Liver (tissue), 9 donors: ENCODE data around the gene FLVCR2. TPM values are rescaled to one million over a fixed set of nuclear protein-coding genes. Genes with fewer than 3 reads are reported as not detected.
"Not testable (repeated sequence)": the region's sequence is repeated elsewhere in the genome, so short reads cannot be mapped to it uniquely, and the experiment has no call there.

Experiments
- DNase-seq: peaks from one replicate; pipeline ENCODE4 v3.0.0-alpha.2; 2017; ENCODE audit warnings: low spot score
- H3K27ac ChIP-seq, 2 donors: one replicate each; pipeline ENCODE4 v1.7.0; 2013; ENCODE audit warnings: inconsistent platforms in 2 of 2, low read length in 2 of 2, control low read depth in 1 of 2, low read depth in 1 of 2, mild to moderate bottlenecking in 1 of 2
- H3K27me3 ChIP-seq, 4 donors: one replicate each; pipeline versions ENCODE4 v1.6.1 to v1.7.0; 2013; ENCODE audit warnings: low read length in 3 of 4, inconsistent platforms in 1 of 4, mild to moderate bottlenecking in 1 of 4, moderate library complexity in 1 of 4; ENCODE audit not compliant: control insufficient read depth in 4 of 4, insufficient read depth in 4 of 4
- H3K36me3 ChIP-seq, 4 donors: one replicate each; pipeline versions ENCODE4 v1.6.1 to v1.7.0; 2013; ENCODE audit warnings: low read length in 3 of 4, mild to moderate bottlenecking in 3 of 4, low read depth in 1 of 4, moderate library complexity in 1 of 4; ENCODE audit not compliant: control insufficient read depth in 4 of 4, insufficient read depth in 3 of 4
- H3K4me1 ChIP-seq, 4 donors: one replicate each; pipeline versions ENCODE4 v1.6.1 to v1.7.0; 2013; ENCODE audit warnings: low read length in 3 of 4, mild to moderate bottlenecking in 3 of 4, moderate library complexity in 1 of 4; ENCODE audit not compliant: control insufficient read depth in 4 of 4, insufficient read depth in 4 of 4
- H3K4me3 ChIP-seq, 3 donors: one replicate each; pipeline versions ENCODE4 v1.6.1 to v1.7.0; 2013; ENCODE audit warnings: low read length in 3 of 3, control low read depth in 1 of 3, low read depth in 1 of 3, mild to moderate bottlenecking in 1 of 3
- H3K9ac ChIP-seq, 2 donors: one replicate each; pipeline ENCODE4 v1.7.0; 2013; ENCODE audit warnings: low read length in 2 of 2, mild to moderate bottlenecking in 2 of 2, moderate library complexity in 2 of 2, control low read depth in 1 of 2, low read depth in 1 of 2
- H3K9me3 ChIP-seq, 4 donors: one replicate each; pipeline versions ENCODE4 v1.6.1 to v1.7.0; 2013; ENCODE audit warnings: low read length in 3 of 4; ENCODE audit not compliant: control insufficient read depth in 4 of 4
- CTCF ChIP-seq: fragments of 150-350 bp; IDR thresholded peaks from 2 replicates; pipeline ENCODE4 v1.5.1; 2017; ENCODE audit warnings: improper control_type of control experiment, low read depth, low read length; ENCODE audit not compliant: missing input control
- FOXA1 ChIP-seq: IDR thresholded peaks from 2 replicates; pipeline ENCODE4 v1.6.1; 2016; ENCODE audit warnings: antibody characterized with exemption
- FOXA2 ChIP-seq: IDR thresholded peaks from 2 replicates; pipeline ENCODE4 v1.6.1; 2016; ENCODE audit warnings: antibody characterized with exemption
- HNF4A ChIP-seq, 2 donors: conservative IDR thresholded peaks; 2 replicates each; pipeline ENCODE4 v1.6.1; 2016; ENCODE audit warnings: antibody characterized with exemption in 2 of 2, mild to moderate bottlenecking in 2 of 2
- JUND ChIP-seq, 2 donors: IDR thresholded peaks; 2 replicates each; pipeline ENCODE4 v1.6.1; 2016; ENCODE audit warnings: antibody characterized with exemption in 2 of 2
- NR2F2 ChIP-seq: IDR thresholded peaks from 2 replicates; pipeline ENCODE4 v1.6.1; 2016; ENCODE audit warnings: antibody characterized with exemption
- RAD21 ChIP-seq, 2 donors: IDR thresholded peaks; 2 replicates each; pipeline ENCODE4 v1.6.1; 2016; ENCODE audit warnings: antibody characterized with exemption in 2 of 2, mild to moderate bottlenecking in 2 of 2
- RXRA ChIP-seq, 2 donors: IDR thresholded peaks; 2 replicates each; pipeline ENCODE4 v1.6.1; 2017 to 2018; ENCODE audit warnings: antibody characterized with exemption in 2 of 2, mild to moderate bottlenecking in 1 of 2
- TAF1 ChIP-seq: conservative IDR thresholded peaks from 2 replicates; pipeline ENCODE4 v1.6.1; 2016; ENCODE audit warnings: antibody characterized with exemption, mild to moderate bottlenecking
- YY1 ChIP-seq: IDR thresholded peaks from 2 replicates; pipeline ENCODE4 v1.6.1; 2016; ENCODE audit warnings: antibody characterized with exemption, mild to moderate bottlenecking
- ZBTB33 ChIP-seq: IDR thresholded peaks from 2 replicates; pipeline ENCODE4 v1.6.1; 2016; ENCODE audit warnings: antibody characterized with exemption
- WGBS: extraction: QIAGEN DNeasy Blood & Tissue Kit; methylation state at CpG from one replicate; pipeline ENCODE4 v1.1.7; 2013; 5-methylcytosine and 5-hydroxymethylcytosine counted together
- polyA plus RNA-seq, 2 donors: library from polyadenylated mRNA; stranded (reverse) in 1 of 2; unstranded in 1 of 2; fragments of 200-250 nt in 1 of 2; fragments of >200 nt in 1 of 2; fragmentation: Nextera tagmentation in 1 of 2; extraction: Ambion mirVana in 1 of 2; gene quantifications; one replicate each; pipeline versions ENCODE4 v1.2.1 to v1.2.3, GENCODE V29; 2013 to 2015
- total RNA-seq, 2 donors: library from RNA; depleted of rRNA; stranded (reverse); fragments of >200 nt; gene quantifications; one replicate each; pipeline ENCODE4 v1.2.3, GENCODE V29; 2014
- donor health status: healthy.
- donor health status: healthy.
- donor health status: healthy.
- donor health status: healthy.
- donor health status: healthy.

FLVCR2 gene
- total and polyA plus RNA-seq, 4 donors, result 8.7 to 13.1 (median 11.3) TPM

GRCh38 chr14:75597149-75597548 is 18.7 kb downstream of the FLVCR2 start:
- no peaks in the 10 kb centered on the region for H3K27me3 ChIP-seq
- H3K27ac ChIP-seq, result no peak overlapping the region
- H3K4me3 ChIP-seq, result no peak overlapping the region
- no peak overlapping the region for H3K9ac ChIP-seq
- DNase-seq, result no peak
- H3K9me3 ChIP-seq, result no peaks in the 10 kb centered on the region
- no peak for TF ChIP-seq YY1
- no peak for TF ChIP-seq JUND (IDR thresholded peaks at IDR 0.05)
- no peak for TF ChIP-seq RAD21 (IDR thresholded peaks at IDR 0.05)
- no peak for TF ChIP-seq TAF1
- no peak for TF ChIP-seq FOXA2
- TF ChIP-seq CTCF, result no peak
- no peak for TF ChIP-seq ZBTB33
- no peak for TF ChIP-seq NR2F2
- no peak for TF ChIP-seq FOXA1
- TF ChIP-seq HNF4A (conservative IDR thresholded peaks at IDR 0.05), result no peak
- peaks cover under 1 to 10% (median 5%) of the 10 kb centered on the region in 4 donors for H3K4me1 ChIP-seq
- H3K36me3 ChIP-seq, result no peaks in the 10 kb centered on the region
- 88% methylated on average over 3 of the region's 3 CpGs for WGBS

GRCh38 chr14:75600100-75600499 is 21.7 kb downstream of the FLVCR2 start:
- DNase-seq, H3K9me3 ChIP-seq, H3K27ac ChIP-seq, H3K9ac ChIP-seq, H3K4me3 ChIP-seq, H3K36me3 ChIP-seq, H3K27me3 ChIP-seq: not testable (repeated sequence)
- peaks cover 6 to 12% (median 8%) of the 10 kb centered on the region in 4 donors for H3K4me1 ChIP-seq
- WGBS, result 92% methylated on average over 1 of the region's 1 CpG

GRCh38 chr14:75601061-75601460 is 22.6 kb downstream of the FLVCR2 start:
- not testable (repeated sequence) for H3K9ac ChIP-seq, DNase-seq, H3K36me3 ChIP-seq, H3K9me3 ChIP-seq, H3K27me3 ChIP-seq, H3K4me3 ChIP-seq, H3K27ac ChIP-seq
- WGBS, result 97% methylated on average over 6 of the region's 6 CpGs
- peaks cover 6 to 12% (median 8%) of the 10 kb centered on the region in 4 donors for H3K4me1 ChIP-seq

GRCh38 chr14:75602503-75602902 is 24.1 kb downstream of the FLVCR2 start:
- Histone ChIP-seq H3K27me3 (no peaks in the 10 kb centered on the region), H3K9ac (no peak overlapping the region), H3K36me3 (peaks cover 0 to 3% (median 0%) of the 10 kb centered on the region in 4 donors), H3K4me1 (peaks cover 6 to 12% (median 7%) of the 10 kb centered on the region in 4 donors), H3K9me3 (peaks cover 0 to 3% (median 0%) of the 10 kb centered on the region in 4 donors), H3K4me3 (no peak overlapping the region), H3K27ac (no peak overlapping the region)
- no peak for DNase-seq
- 26% methylated on average over 3 of the region's 3 CpGs for WGBS
- no peak for TF ChIP-seq YY1
- peak in 1 of 2 donors; percentile 21 for TF ChIP-seq RXRA (IDR thresholded peaks at IDR 0.05)
